Spinal cord (tissue), 10 donors: ENCODE data around the gene MTPN. TPM values are rescaled to one million over a fixed set of nuclear protein-coding genes. Genes with fewer than 3 reads are reported as not detected.
A peak's percentile ranks its signal among the peaks of the same experiment; 100 is the strongest.

Source experiments
- DNase-seq, 6 donors: peaks; one replicate each; pipeline versions ENCODE4 v3.0.0 to v3.0.0-alpha.2; 2013 to 2015; ENCODE audit warnings: low spot score in 6 of 6, low read depth in 4 of 6
- H3K27ac ChIP-seq: one replicate; pipeline ENCODE4 v1.5.1; 2013; ENCODE audit warnings: low read depth, low read length, control low read depth
- H3K27me3 ChIP-seq: one replicate; pipeline ENCODE4 v1.6.1; 2013; ENCODE audit warnings: low read length; ENCODE audit not compliant: control insufficient read depth, insufficient read depth
- H3K36me3 ChIP-seq: one replicate; pipeline ENCODE4 v1.6.1; 2013; ENCODE audit warnings: low read length; ENCODE audit not compliant: control insufficient read depth, insufficient read depth
- H3K4me1 ChIP-seq: one replicate; pipeline ENCODE4 v1.6.1; 2013; ENCODE audit warnings: low read length; ENCODE audit not compliant: control insufficient read depth, insufficient read depth
- H3K4me3 ChIP-seq: one replicate; pipeline ENCODE4 v1.5.1; 2013; ENCODE audit warnings: low read depth, low read length, control low read depth
- H3K9me3 ChIP-seq: one replicate; pipeline ENCODE4 v1.6.1; 2013; ENCODE audit warnings: low read length; ENCODE audit not compliant: control insufficient read depth, insufficient read depth
- WGBS: methylation state at CpG from one replicate; pipeline ENCODE4 v1.1.5; 2013; ENCODE audit warnings: missing lambda C conversion rate; ENCODE audit not compliant: insufficient coverage; 5-methylcytosine and 5-hydroxymethylcytosine counted together
- polyA plus RNA-seq, 2 donors: library from polyadenylated mRNA; unstranded; fragments of 120-200 nt; gene quantifications; one replicate each; pipeline ENCODE4 v1.2.1, GENCODE V29; 2013; ENCODE audit not compliant: insufficient read length in 2 of 2
- total RNA-seq, 2 donors: library from RNA; depleted of rRNA in 1 of 2; stranded (reverse); fragments of 120-200 nt in 1 of 2; fragments of >200 nt in 1 of 2; gene quantifications; one replicate each; pipeline versions ENCODE4 v1.2.3 to v1.2.4, GENCODE V29; 2013 to 2014
- donor health status: healthy.

Gene MTPN
- total and polyA plus RNA-seq, 4 donors = 80.0 to 220 (median 182) TPM

DNA sequence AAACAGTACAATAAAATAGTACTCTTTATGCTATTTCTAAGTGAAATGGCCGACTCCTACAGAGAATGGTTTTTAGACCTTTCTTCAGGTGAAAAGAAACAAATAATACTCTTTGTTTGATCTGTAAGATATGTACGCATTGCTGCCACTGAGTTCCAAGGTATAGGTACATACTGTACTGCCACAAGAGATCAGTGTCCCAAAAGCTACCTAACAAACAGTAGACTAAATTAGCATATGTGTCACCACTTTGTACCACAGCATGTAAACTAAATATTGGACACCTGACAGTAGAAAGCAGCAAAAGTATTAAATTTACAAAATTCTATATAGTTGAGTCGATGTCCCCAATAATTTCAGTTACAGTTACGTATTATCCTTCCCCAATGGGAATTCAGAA, 14.4 kb downstream of the MTPN start:
- no peaks in the 10 kb centered on the region for H3K4me1 ChIP-seq

DNA sequence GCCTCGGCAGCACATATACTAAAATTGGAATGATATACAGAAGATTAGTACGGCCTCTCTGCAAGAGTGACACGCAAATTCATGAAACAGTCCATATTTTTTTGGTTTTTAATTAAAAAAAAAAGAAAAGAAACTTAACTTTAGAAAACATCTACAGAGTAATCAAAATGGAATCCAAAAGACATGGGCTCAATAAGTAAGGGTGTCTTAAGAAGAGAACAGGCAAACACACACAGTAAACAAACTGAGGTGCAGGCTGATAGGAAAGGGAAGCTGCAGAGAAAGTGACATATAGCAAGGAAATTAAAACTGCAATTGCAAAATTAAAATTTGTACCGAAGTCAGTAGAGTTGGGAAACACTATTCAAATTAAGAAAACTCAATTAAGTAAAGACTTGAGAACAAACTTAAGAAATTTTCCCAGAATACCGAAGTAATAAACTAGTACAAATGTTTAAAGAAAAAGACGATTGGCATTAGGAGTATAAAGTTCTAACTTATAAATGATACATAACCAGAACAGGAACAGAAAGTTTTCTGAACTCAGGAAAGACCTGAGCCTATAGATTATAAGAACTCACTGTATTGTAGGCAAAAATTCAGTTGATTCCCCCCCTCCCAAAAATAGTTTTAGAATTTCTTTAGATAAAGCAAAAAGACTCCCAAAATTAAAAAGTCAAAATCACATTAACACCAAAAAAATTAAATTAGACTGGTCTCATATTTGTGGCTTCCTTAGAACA, 16.3 kb downstream of the MTPN start:
- H3K4me1 ChIP-seq = no peaks in the 10 kb centered on the region
- WGBS = no CpG with 5 or more reads among the region's 6 CpGs

More for the DNA sequence above, 14.4 kb downstream of the MTPN start:
- H3K27ac ChIP-seq = no peak overlapping the region
- no peaks in the 10 kb centered on the region for H3K36me3 ChIP-seq
- WGBS = 100% methylated on average over 1 of the region's 4 CpGs
- no peaks in the 10 kb centered on the region for H3K27me3 ChIP-seq
- H3K4me3 ChIP-seq = no peak overlapping the region
- DNase-seq = no peak
- H3K9me3 ChIP-seq = no peaks in the 10 kb centered on the region

DNA sequence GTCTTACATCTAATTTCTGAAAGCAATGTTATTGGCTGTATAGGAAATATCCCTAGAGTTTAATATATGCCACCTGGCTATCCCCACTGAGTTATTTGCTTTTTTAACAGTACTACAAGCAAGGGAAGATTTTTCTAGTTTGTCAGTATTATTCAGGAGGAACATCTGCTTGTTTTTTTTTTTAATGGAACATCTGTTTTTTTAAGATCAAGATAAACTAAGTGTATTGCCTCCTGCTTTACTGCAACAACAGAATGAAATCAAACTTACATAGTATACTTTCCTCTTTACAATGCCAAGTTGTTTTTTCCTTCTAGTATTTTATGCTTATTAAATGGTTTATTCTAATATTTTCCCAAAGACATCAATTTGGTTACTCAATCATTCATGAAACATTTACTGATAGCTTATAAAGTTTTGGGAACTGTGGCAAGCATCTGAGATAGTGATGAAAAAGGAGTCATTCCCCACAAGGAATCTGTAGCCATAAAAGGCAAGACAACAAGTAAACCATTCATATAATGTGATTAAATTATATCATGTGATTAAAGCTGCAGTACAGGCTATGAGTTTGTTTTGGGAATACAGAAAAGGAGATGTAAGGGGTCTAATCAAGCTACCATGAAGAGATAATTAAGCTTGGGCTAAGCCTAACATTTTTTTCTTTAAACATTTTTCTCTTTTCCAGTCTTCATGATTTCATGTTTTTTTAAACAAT, 17.4 kb downstream of the MTPN start:
- Histone ChIP-seq H3K9me3 (no peaks in the 10 kb centered on the region), H3K4me3 (no peak overlapping the region), H3K27ac (no peak overlapping the region), H3K4me1 (no peaks in the 10 kb centered on the region), H3K27me3 (no peaks in the 10 kb centered on the region), H3K36me3 (no peaks in the 10 kb centered on the region)
- peak in 1 of 6 donors; percentile 45 for DNase-seq

More for the DNA sequence above, 16.3 kb downstream of the MTPN start:
- Histone ChIP-seq H3K27ac (no peak overlapping the region), H3K9me3 (no peaks in the 10 kb centered on the region), H3K36me3 (no peaks in the 10 kb centered on the region), H3K27me3 (no peaks in the 10 kb centered on the region), H3K4me3 (no peak overlapping the region)
- DNase-seq = no peak

DNA sequence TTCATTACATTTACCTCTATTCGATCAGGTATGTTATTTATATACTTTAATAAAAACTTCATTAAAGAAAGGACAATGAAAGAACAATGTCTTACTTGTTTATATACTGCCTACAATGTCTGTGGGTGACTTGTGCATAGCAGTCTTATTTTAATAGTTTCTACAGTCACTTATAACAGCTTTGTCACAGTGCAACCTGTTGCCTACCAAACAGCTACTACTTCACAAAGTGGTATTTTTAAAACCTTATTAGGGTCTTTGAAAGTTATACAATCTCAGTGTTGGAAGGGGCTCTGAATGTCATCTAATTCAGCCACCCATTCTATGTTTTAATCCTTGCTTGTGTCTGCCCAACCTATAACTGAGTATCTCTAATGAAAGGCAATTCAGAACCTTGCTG, 19.0 kb downstream of the MTPN start:
- H3K4me3 ChIP-seq = no peak overlapping the region
- no peak for DNase-seq
- WGBS = no CpG with 5 or more reads among the region's 1 CpG
- no peaks in the 10 kb centered on the region for H3K9me3 ChIP-seq
- H3K27ac ChIP-seq = no peak overlapping the region
- H3K4me1 ChIP-seq = no peaks in the 10 kb centered on the region
- no peaks in the 10 kb centered on the region for H3K27me3 ChIP-seq
- no peaks in the 10 kb centered on the region for H3K36me3 ChIP-seq

DNA sequence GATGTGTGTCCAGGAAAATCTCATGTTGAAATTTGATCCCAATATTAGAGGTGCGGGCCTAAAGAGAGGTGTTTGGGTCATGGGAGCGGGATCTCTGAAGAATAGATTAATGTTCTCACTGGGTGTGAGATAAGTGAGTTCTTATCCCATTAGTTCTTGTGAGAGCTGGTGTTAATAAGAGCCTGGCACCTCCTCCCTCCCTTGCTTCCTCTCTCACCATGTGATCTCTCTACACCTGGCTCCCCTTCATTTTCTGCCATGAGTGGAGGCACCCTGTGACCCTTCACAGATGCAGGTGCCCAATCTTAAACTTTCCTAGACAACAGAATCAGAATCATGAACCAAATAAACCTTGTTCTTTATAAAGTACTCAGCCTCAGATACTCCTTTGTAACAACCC, 19.5 kb downstream of the MTPN start:
- WGBS = 83% methylated on average over 1 of the region's 2 CpGs
- no peak overlapping the region for H3K27ac ChIP-seq

DNA sequence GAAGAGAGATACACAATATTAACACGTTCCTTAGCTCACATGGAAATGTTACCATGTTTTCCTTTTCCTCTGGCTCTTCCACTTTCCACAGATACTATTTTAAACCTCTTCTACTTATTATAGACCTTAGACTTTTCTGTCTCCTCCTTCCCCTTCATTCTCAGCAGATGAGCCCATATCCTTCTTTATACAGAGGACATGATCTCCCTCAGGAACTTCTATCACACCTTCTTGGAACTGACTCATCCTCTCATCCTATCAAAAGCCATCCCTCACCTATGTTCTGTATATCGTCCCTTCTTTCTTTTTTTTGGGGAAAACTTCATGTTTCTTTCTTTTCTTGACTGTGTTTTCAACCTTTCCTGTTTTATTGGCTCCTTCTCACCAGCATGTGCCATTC, 20.8 kb downstream of the MTPN start:
- Histone ChIP-seq H3K4me1 (no peaks in the 10 kb centered on the region), H3K4me3 (no peak overlapping the region), H3K9me3 (no peaks in the 10 kb centered on the region), H3K36me3 (no peaks in the 10 kb centered on the region), H3K27me3 (no peaks in the 10 kb centered on the region), H3K27ac (no peak overlapping the region)
- 100% methylated on average over 2 of the region's 2 CpGs for WGBS
- DNase-seq = no peak

More for the DNA sequence above, 19.5 kb downstream of the MTPN start:
- no peaks in the 10 kb centered on the region for H3K4me1 ChIP-seq
- H3K27me3 ChIP-seq = no peaks in the 10 kb centered on the region
- no peaks in the 10 kb centered on the region for H3K9me3 ChIP-seq
- no peaks in the 10 kb centered on the region for H3K36me3 ChIP-seq
- H3K4me3 ChIP-seq = no peak overlapping the region
- no peak for DNase-seq

DNA sequence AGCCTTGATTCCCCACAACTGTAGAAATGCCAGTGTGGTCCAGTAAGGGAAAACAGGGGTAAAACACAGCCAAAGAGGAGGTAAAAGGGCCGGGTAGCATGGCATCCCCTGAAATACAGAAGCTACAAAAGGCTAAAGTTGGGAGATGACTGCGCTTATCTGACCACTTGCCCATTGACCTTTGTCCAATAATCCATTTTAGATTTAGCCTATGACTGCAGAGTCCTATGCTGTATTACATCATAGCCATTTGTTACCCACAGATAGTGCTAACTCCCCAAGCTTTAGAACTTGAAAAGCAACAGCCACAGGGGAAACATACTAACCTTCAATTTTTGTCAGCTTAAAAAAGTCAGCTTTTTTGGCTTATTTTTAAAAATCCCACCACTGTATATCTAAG, 26.2 kb downstream of the MTPN start:
- Histone ChIP-seq H3K9me3 (no peaks in the 10 kb centered on the region), H3K4me1 (no peaks in the 10 kb centered on the region), H3K27ac (no peak overlapping the region), H3K4me3 (no peak overlapping the region), H3K36me3 (no peaks in the 10 kb centered on the region), H3K27me3 (no peaks in the 10 kb centered on the region)
- no peak for DNase-seq
- WGBS = no CpG with 5 or more reads among the region's 2 CpGs

DNA sequence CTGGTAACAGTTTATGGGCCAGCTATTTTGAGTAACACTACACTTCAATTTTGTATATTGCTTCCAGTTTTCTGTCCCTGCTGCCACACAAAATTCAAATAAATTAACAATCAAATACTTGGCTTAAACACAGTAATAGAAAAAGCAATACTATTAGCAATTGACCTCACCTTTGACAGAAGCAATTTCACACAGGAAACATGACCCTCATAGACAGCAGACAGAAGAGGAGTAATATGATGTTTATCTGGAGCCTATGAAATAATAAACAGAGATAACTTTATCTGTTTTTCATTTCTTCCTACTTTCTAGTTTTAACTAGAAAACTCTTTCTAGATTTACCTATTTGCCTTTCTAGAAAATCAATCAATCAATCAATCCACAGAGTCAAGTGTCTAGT, 26.7 kb downstream of the MTPN start:
- Histone ChIP-seq H3K9me3 (no peaks in the 10 kb centered on the region), H3K27me3 (no peaks in the 10 kb centered on the region), H3K4me3 (no peak overlapping the region), H3K27ac (no peak overlapping the region), H3K4me1 (no peaks in the 10 kb centered on the region), H3K36me3 (no peaks in the 10 kb centered on the region)
- no peak for DNase-seq

DNA sequence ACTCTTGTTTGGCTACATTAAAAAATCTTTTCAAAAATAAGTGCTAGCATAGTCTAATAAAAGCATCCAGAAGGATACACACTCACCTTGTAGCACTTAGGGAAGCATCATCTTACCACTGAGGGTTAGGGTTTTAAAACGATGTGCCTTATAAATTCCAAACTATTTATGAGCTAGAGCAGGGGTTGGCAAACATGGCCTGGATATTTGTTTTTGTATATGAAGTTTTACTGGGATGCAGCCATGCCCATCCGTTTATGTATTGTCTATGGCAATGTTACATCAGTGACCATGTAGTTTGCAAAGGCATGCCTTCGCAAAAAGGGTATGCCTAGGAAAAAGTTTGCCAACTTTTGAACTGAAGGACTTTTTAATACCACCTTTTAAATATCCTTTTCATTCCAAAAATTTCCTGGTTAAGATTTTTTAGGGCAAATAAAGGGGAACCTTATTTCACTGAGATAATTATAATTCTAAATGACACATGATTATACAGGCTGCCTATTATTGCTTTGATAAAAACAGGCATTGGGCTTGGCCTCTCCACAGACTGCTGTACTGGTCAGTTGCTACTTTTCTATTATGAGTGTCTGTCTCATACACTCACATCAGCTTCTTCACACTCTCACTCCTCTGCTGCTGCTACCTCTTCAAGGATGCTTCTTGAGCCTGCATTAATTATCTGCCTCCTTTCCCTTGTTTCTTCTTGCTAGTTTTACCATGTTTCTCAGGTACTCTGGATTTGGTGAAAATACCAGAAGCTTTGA, 30.7 kb downstream of the MTPN start:
- Histone ChIP-seq H3K4me3 (no peak overlapping the region), H3K27me3 (no peaks in the 10 kb centered on the region), H3K9me3 (no peaks in the 10 kb centered on the region), H3K4me1 (no peaks in the 10 kb centered on the region), H3K36me3 (no peaks in the 10 kb centered on the region), H3K27ac (no peak overlapping the region)
- 80% methylated on average over 1 of the region's 3 CpGs for WGBS
- no peak for DNase-seq
